GM12892 (cell line): ENCODE data around the gene ATXN2.

Experiments used
- DNase-seq: peaks from one replicate; pipeline ENCODE4 v3.0.0; 2011; ENCODE audit not compliant: insufficient read length
- FAIRE-seq: peaks from 2 replicates; lab custom pipeline; 2011; peaks lifted over from hg19 to GRCh38; lab: Jason Lieb, UNC
- POLR2A ChIP-seq: IDR thresholded peaks from 2 replicates; pipeline ENCODE4 v1.6.1; 2011; ENCODE audit warnings: low read depth, low read length, control low read depth
- POLR2AphosphoS5 ChIP-seq: IDR thresholded peaks from 2 replicates; pipeline ENCODE4 v1.6.1; 2011; ENCODE audit warnings: low read depth, low read length, control low read depth
- TAF1 ChIP-seq: IDR thresholded peaks from 2 replicates; pipeline ENCODE4 v1.6.1; 2011; ENCODE audit warnings: low read depth, mild to moderate bottlenecking, control low read depth, low read length, borderline replicate concordance

ATXN2 gene

GRCh38 chr12:111424189-111424792, 174.8 kb downstream of the ATXN2 start:
- DNase-seq (no peak), FAIRE-seq (no peak)
- TF ChIP-seq POLR2A (no peak), POLR2AphosphoS5 (0 out of 2 replicates have a peak, but pooled peaks have one; percentile 34)

GRCh38 chr12:111420494-111420893, 178.6 kb downstream of the ATXN2 start:
- FAIRE-seq (no peak), DNase-seq (no peak)
- TF ChIP-seq TAF1 (no peak), POLR2A (no peak), POLR2AphosphoS5 (no peak)

- DNase-seq (no peak), FAIRE-seq (no peak)
- no peak for TF ChIP-seq POLR2AphosphoS5
- TF ChIP-seq TAF1 = no peak
- TF ChIP-seq POLR2A = no peak
Measured at GRCh38 chr12:111419784-111420183, 179.3 kb downstream of the ATXN2 start.

- FAIRE-seq = no peak
- DNase-seq = no peak
- no peak for TF ChIP-seq POLR2A
- no peak for TF ChIP-seq POLR2AphosphoS5
- TF ChIP-seq TAF1 = no peak
Measured at GRCh38 chr12:111418594-111418880, 180.6 kb downstream of the ATXN2 start.

- FAIRE-seq = no peak
- DNase-seq = no peak
- TF ChIP-seq POLR2A = no peak
- no peak for TF ChIP-seq TAF1
- no peak for TF ChIP-seq POLR2AphosphoS5
Measured at GRCh38 chr12:111417784-111418593, 181.1 kb downstream of the ATXN2 start.

GRCh38 chr12:111417290-111417689, 181.8 kb downstream of the ATXN2 start:
- no peak for DNase-seq
- TF ChIP-seq POLR2A (no peak), POLR2AphosphoS5 (no peak), TAF1 (no peak)
- no peak for FAIRE-seq

GRCh38 chr12:111414711-111415252, 184.3 kb downstream of the ATXN2 start:
- FAIRE-seq (no peak), DNase-seq (no peak)
- TF ChIP-seq POLR2AphosphoS5 (no peak), POLR2A (no peak), TAF1 (no peak)

- TF ChIP-seq TAF1 (no peak), POLR2A (no peak), POLR2AphosphoS5 (no peak)
- DNase-seq (no peak), FAIRE-seq (no peak)
Measured at GRCh38 chr12:111413442-111414086, 185.6 kb downstream of the ATXN2 start.

GRCh38 chr12:111412830-111413441, 186.2 kb downstream of the ATXN2 start:
- FAIRE-seq (no peak), DNase-seq (no peak)
- no peak for TF ChIP-seq POLR2AphosphoS5

GRCh38 chr12:111412007-111412829, 186.9 kb downstream of the ATXN2 start:
- TF ChIP-seq POLR2AphosphoS5 (no peak), TAF1 (no peak), POLR2A (no peak)
- no peak for FAIRE-seq
- DNase-seq = no peak
